ENCODE results near the gene DOCK9.

DOCK9 gene

DNA sequence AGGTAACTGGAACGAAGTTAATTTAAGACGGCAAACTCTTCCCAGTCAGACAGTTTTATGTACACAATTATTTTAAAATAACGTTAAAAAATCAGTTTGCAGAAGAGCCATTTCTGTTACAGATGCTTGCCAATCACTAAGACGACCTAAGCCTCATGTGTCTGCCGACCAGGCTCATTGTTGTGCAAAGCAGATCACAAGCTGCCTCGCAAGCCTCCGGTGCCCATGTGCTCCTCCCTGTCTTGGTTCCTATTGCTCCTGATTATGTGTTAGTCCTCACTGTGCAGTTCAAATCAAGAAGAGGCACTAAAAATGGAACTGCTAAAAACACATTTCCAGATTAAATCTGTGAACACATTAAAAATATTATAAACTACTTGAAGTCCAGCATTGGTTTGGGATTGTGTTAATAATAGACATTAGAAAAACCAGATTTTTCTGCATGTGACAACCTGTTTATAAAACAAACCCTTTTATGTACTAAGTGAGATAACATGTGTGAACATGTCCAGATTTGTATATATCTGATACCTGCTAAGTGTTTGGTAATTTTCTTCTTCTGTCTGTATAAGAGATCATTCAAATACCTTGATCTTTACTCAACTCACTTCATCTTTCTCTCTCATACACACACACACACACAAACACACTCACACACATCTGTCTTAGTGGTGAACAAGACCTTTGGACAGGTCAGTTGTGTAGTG is 143.5 kb downstream of the DOCK9 start:
- DNase-seq (ENCODE audit: low spot score): no peak
- in situ Hi-C loops (cut with MboI; ENCODE audit: low sequenced_read_pairs, unreplicated experiment): no loop called here
- TF ChIP-seq, protein P1, sequence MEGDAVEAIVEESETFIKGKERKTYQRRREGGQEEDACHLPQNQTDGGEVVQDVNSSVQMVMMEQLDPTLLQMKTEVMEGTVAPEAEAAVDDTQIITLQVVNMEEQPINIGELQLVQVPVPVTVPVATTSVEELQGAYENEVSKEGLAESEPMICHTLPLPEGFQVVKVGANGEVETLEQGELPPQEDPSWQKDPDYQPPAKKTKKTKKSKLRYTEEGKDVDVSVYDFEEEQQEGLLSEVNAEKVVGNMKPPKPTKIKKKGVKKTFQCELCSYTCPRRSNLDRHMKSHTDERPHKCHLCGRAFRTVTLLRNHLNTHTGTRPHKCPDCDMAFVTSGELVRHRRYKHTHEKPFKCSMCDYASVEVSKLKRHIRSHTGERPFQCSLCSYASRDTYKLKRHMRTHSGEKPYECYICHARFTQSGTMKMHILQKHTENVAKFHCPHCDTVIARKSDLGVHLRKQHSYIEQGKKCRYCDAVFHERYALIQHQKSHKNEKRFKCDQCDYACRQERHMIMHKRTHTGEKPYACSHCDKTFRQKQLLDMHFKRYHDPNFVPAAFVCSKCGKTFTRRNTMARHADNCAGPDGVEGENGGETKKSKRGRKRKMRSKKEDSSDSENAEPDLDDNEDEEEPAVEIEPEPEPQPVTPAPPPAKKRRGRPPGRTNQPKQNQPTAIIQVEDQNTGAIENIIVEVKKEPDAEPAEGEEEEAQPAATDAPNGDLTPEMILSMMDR (IDR thresholded peaks at IDR 0.05; ENCODE audit: borderline replicate concordance, control extremely low read depth, extremely low read depth, insufficient read depth, missing control alignments): no peak

DNA sequence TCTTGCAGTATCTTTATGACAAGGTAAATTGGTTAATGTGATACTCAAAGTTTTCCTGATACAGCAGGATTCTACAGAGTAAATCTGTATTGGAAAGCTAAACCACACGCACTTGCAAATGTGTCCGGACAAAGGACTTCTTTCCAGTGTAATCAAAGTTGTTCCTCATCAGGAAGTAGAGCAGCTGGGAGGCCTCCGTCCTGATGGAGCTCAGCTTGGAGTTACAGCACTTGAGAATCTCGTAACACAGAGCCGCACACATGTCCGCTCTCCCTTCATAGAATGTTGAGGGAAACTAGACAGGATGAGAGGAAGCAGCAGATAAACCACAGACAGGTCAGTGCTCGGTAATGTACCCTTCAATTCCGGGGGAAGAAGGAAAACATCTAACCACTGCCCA is 146.6 kb downstream of the DOCK9 start:
- TF ChIP-seq, protein P1 (IDR thresholded peaks at IDR 0.05; ENCODE audit: borderline replicate concordance, control extremely low read depth, extremely low read depth, insufficient read depth, missing control alignments): no peak
- in situ Hi-C loops (cut with MboI; ENCODE audit: low sequenced_read_pairs, unreplicated experiment): no loop called here
- DNase-seq (ENCODE audit: low spot score): no peak

DNA sequence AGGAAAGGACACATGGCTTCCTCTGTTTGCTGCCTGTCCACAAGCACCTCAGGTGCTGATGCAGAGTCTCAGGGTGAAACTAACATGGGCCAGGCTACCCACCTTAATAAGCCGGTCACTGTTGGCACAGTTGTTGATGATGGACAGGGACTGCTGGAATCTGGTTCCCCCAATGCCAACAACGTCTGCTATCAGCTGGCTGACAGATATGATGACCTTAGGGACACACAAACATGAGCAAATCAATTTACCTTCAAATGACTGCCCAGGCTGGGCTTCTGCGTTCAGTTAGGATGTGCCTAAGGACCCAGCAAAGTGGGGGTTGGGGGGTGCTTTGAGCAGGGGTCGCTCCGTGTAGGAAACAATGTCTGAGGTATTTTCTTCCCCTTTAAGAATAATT is 148.3 kb downstream of the DOCK9 start:
- TF ChIP-seq, protein P1 (IDR thresholded peaks at IDR 0.05; ENCODE audit: borderline replicate concordance, control extremely low read depth, extremely low read depth, insufficient read depth, missing control alignments): no peak
- in situ Hi-C loops (cut with MboI; ENCODE audit: low sequenced_read_pairs, unreplicated experiment): no loop called here
- DNase-seq (ENCODE audit: low spot score): no peak

DNA sequence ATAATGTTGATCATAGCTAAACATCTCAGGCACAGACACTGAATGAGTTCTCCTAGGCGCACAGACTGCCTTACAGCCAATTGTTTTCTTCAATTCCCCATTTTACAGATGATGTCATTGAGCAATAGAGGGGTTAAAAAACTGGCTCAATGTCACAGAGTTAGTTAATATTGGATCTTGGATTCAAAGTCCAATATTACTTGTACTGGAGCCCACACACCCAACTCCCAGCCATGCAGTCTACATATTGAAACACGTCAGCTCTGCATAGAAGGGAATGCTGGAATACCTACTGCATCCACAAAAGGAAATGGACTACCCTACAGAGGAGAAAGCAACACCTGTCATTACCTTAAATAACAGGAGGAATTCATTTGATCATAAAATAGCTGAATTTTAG is 149.2 kb downstream of the DOCK9 start:
- DNase-seq (ENCODE audit: low spot score): no peak
- in situ Hi-C loops (cut with MboI; ENCODE audit: low sequenced_read_pairs, unreplicated experiment): no loop called here
- TF ChIP-seq, protein P1 (IDR thresholded peaks at IDR 0.05; ENCODE audit: borderline replicate concordance, control extremely low read depth, extremely low read depth, insufficient read depth, missing control alignments): no peak

DNA sequence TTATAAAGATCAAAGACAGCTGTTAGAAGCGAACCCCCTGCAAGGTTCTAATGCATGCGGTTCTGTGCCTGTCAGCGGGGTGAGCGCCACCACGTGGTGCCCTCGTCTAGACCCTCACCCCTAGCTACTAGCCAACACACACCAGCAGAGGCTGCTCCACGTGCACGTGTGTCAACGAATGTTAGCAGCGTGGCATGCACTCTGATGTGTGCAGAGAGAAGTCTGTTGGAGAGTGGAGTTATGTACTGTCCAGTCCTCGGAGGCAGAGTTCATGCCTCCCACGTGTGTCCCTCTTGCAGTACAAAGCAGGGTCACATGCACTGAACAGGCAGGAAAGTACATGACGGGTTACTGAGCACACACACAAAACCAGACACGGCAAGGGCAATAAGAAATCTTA is 150.4 kb downstream of the DOCK9 start:
- no peak for DNase-seq (ENCODE audit: low spot score)
- in situ Hi-C loops (cut with MboI; ENCODE audit: low sequenced_read_pairs, unreplicated experiment): no loop called here
- TF ChIP-seq, protein P1 (IDR thresholded peaks at IDR 0.05; ENCODE audit: borderline replicate concordance, control extremely low read depth, extremely low read depth, insufficient read depth, missing control alignments): no peak

DNA sequence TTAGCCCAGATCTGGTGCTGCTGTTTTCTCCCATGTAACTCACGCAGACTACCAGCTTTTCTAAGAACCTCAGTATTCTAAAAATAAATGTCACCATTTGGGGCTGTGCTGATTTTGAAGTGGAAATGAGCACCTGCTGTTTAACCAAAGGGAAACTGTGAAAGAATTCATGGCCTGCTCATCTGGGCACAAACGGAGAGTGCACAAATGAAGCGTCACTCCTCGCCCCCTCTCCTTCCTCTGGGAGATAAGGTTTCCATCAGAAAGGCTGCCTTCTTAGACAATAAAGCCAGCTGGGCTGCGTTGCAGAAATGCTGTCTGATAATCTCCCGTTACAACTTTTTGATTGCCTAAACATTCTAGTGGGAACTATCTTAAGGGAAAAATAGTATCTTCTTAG is 151.7 kb downstream of the DOCK9 start:
- TF ChIP-seq, protein P1 (IDR thresholded peaks at IDR 0.05; ENCODE audit: borderline replicate concordance, control extremely low read depth, extremely low read depth, insufficient read depth, missing control alignments): no peak
- DNase-seq (ENCODE audit: low spot score): no peak
- in situ Hi-C loops (cut with MboI; ENCODE audit: low sequenced_read_pairs, unreplicated experiment): no loop called here
